GM08714 (cell line): Measurements from ENCODE around the gene FLOT1.
"Not testable (repeated sequence)": the region's sequence is repeated elsewhere in the genome, so short reads cannot be mapped to it uniquely, and the experiment has no call there.

Experiments used
- H3K4me3 ChIP-seq: fragments of 200-500 bp; sonication (Bioruptor generic); 2 replicates; pipeline ENCODE4 v1.5.1; 2014; ENCODE audit warnings: mild to moderate bottlenecking, low read length, inconsistent platforms
- ZNF274 ChIP-seq: IDR thresholded peaks from 2 replicates; pipeline ENCODE4 v1.6.1; 2012; ENCODE audit warnings: mild to moderate bottlenecking, low read depth, low read length

The FLOT1 gene

DNA sequence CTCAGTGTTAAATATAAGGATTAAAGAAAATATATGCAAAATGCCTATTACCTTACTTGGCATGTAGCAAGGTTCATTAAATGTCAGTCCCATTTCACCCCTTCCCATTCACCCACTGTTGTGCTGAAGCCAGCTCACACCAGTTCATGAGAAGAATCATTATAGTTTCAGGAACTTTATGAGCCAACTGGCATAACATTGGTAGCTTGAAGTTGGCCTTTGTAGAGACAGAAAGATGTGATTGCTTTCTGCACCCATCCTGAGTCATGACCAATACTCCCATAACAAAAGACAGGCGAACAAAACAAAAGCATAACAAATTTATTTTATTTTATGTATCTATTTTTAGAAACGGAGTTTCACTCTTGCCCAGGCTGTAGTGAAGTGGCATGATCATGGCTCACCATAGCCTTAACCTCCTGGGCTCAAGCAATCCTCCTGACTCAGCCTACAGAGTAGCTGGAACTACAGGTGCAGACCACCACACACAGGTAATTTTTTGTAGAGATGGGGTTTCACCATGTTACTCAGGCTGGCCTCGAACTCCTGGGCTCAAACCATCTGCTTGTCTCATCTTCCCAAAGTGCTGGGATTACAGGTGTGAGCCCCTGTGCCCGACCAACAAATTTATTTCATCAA is 19.4 kb upstream of the FLOT1 start:
- H3K4me3 ChIP-seq, result no peak overlapping the region
- no peak for TF ChIP-seq ZNF274

DNA sequence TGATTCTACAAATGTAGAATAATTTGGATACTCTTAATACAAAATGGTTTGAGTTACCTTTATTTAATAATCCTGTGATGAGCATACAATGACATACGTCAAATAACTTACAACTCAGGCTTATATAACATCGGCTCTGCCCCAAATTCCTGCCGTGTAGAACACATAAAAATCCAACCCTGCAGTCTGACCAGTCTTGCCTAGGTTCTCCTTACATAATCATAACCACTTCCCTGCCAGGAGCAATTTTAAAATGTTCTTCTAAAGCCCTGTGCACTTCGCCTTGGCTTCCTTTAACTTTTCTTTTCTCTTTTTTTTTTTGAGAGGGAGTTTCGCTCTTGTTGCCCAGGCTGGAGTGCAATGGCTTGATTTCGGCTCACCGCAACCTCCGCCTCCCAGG is 18.1 kb upstream of the FLOT1 start:
- H3K4me3 ChIP-seq, result no peak overlapping the region
- TF ChIP-seq ZNF274, result no peak

DNA sequence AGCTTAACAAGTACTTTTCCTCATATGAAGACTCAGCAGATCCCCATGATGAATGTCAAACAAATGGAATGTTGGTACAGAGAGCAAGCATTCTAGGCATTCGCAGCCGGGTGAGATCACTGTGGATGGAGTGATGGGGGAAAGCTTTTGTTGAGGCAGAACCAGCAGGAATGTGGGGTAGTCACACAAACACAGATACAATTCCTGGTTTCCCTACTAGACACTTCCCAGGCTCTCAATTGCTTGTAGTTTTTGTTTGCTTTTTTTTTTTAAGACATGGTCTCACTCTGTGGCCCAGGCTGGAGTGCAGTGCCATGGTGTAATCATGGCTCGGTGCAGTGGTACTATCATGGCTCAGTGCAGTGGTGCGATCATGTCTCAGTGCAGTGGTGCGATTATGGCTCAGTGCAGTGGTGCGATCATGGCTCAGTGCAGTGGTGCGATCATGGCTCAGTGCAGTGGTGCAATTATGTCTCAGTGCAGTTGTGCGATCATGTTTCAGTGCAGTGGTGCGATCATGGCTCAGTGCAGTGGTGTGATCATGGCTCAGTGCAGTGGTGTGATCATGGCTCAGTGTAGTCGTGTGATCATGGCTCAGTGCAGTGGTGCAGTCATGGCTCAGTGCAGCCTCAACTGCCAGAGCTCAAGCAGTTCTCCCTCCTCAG is 17.2 kb upstream of the FLOT1 start:
- TF ChIP-seq ZNF274, result no peak
- no peak overlapping the region for H3K4me3 ChIP-seq

DNA sequence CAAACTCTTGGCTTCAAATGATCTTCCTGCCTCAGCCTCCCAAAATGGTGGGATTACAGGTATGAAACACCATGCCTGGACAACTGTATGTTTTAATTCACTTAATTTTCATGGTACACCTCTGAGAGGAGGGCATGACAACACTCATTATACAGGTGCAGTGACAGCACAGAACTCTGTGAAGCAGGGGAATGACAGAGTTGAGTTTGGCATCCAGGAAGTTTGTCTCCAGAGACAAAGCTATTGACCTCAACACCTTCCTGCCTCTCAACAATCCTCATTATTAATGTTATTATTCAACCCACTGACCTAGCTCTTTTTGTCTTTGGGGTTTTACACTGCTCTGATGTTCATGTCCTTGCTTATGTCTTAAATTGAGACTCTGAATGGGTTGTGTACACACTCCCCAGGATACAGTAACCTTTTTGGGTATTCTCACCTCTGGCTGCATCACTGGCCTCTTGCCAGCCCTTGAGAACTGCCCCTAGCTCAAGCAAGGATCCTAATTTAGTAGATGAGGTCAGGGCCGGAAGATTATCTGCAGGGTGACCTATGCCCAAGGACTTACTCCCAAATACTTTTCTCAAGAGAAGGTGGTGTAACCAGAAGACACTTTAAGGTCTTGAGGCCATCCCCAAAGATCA is 14.9 kb upstream of the FLOT1 start:
- H3K4me3 ChIP-seq, result no peak overlapping the region
- no peak for TF ChIP-seq ZNF274

DNA sequence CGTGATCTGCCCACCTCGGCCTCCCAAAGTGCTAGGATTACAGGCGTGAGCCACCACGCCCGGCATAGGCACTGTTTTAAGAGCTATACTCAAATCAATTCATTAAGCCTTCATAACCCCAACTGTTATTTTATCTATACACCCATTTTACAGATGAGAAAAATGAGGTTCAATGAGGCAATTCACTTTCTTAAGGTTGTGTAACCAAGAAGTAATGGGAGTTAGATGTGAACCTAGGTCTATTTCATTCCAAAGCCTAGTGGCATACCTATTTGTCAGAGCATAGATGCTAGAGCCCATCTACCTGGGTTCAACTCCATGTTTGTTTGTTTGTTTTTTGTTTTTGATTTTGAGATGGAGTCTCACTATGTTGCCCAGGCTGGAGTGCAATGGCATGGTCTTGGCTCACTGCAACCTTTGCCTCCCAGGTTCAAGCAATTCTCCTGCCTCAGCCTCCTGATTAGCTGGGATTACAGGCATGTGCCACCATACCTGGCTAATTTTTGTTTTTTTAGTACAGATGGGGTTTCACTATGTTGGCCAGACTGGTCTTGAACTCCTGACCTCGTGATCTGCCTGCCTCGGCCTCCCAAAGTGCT is 14.0 kb upstream of the FLOT1 start:
- not testable (repeated sequence) for H3K4me3 ChIP-seq

DNA sequence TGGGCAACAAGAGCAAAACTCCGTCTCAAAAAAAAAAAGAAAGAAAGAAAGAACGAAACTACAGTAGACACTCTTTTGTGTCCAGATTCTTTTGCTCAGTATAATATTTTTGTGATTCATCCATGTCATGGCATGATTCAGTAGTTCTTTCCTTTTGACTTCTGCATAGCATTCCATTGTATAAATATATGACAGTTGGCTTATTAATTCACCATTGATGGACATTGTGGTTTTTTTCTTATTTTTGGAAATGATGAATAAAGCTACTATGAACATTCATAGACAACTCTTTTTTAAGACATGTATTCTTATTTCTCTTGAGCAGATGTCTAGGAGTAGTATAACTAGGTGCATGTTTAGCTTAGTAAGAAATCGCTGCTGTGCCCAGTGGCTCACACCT is 12.1 kb upstream of the FLOT1 start:
- H3K4me3 ChIP-seq, result no peak overlapping the region

DNA sequence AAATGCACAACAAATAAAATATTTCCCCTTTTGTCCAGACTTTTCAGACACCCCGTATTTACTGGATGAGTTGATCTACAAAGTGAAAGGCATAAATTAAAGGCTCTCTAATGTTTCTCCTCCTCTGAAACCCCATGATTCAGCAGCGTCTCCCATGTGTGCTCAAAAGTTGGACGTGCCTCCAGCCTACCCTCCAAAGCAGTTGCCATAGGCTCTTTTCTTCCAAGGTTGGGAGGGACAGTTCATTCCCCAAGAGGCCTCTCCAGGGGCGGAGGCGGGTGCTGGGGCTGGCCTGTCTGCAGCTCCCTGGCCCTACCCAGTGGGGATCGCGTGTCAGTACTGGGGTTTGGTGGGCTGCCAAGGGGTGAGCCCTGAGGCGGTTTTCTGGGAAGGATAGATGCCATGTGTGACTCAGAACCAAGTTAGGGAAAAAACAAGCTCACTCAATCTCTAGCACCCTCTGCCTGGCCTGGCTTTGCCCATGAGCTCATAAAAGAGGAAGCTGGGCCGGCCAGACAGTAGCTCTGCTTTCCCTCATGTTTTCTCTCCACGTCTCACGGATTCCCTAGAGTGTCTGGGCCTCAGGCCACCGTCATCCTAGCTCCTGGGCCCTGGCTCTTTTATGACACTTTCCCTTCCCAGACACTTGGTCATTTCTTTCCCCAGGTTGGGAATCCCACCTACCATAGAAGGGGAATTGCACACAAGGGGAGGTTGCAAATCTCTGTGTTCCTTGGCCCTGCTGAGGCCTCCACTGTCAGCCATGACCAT is 9.9 kb upstream of the FLOT1 start:
- no peak for TF ChIP-seq ZNF274

More for the DNA sequence above, 12.1 kb upstream of the FLOT1 start:
- TF ChIP-seq ZNF274, result no peak

DNA sequence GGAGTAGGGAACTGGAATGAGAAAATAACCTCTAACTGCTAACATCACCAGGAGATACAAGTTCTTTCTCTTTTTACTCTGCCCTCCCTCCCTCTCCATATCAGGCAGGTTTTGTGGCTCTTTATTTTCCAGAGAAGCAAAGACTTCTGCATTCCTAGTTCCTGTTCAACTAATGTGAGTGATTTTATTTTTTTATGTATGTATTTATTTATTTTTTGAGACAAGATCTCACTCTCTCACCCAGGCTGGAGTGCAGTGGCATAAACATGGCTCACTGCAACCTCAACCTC is 7.8 kb upstream of the FLOT1 start:
- no peak overlapping the region for H3K4me3 ChIP-seq
- TF ChIP-seq ZNF274, result no peak

More for the DNA sequence above, 9.9 kb upstream of the FLOT1 start:
- H3K4me3 ChIP-seq, result no peak overlapping the region

DNA sequence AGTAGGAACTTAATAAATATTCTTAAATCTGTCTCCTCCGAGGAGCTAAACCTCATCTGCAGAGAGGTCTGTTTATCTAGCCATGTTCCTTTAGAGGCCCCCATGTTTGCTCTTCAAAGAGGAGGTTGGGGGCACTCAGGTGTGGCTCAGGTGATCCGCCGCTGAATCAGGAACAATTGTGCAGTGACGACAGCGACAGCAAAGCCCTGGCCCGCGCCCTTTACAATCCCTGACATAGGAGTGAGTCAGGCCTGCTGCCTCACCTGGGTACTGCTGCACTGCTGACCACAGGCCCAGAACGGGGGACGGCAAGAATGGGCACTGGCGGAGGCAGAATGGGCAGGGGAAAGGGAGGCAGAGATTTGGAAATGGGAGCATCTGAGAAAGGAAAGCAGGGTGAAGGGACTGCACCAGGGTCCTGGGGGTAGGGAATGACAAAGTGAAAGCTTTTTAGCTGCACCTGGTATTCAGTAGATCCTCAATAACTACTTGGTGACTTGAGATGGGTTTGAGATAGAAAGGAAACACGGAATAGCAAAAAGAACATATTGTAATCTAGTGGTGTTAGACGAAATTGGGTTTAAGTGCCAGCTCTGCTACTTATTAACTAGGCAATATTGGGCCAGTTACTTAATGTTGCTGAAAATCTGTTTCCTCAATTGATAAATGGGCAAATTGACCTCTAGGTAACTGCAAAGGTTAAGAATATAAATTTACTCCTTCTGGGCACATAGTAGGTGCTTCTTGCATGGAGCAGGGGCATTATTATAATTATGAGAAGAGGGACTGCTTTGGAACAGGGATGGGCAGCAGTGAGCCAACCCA is 7.3 kb upstream of the FLOT1 start:
- no peak for TF ChIP-seq ZNF274

DNA sequence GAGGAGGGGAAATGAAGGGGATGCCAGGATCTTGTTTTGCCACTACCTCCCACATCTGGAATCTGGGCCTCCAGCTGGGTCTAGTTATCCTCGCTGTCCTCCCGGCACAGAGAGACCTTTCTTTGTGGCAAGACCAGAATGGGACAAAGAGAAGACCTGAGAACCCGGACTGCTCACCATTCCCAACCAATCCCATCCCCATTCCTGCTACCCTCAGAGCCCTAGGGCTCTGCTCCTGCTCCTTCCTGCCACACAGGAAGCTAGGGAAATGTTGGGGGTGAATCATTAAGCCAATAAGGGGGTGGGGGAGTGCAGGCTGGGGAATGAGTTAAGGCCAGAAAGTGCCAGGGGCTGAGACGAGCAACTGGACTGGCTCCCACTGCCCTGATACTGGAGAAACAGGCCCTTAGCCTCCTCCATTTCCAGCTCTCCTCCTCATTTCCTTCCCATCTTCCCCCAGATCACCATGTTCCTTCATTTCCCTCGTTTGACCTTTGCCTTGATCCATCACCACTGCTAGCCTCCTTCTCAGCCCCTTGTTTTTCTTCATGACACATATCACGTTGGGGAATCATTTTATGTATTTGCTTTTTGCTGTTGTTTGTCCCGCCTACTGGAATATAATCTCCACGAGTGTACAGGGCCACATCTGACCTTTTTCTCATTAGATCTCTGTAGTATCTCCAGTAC is 6.5 kb upstream of the FLOT1 start:
- H3K4me3 ChIP-seq, result no peak overlapping the region
- no peak for TF ChIP-seq ZNF274

More for the DNA sequence above, 7.3 kb upstream of the FLOT1 start:
- H3K4me3 ChIP-seq, result no peak overlapping the region

DNA sequence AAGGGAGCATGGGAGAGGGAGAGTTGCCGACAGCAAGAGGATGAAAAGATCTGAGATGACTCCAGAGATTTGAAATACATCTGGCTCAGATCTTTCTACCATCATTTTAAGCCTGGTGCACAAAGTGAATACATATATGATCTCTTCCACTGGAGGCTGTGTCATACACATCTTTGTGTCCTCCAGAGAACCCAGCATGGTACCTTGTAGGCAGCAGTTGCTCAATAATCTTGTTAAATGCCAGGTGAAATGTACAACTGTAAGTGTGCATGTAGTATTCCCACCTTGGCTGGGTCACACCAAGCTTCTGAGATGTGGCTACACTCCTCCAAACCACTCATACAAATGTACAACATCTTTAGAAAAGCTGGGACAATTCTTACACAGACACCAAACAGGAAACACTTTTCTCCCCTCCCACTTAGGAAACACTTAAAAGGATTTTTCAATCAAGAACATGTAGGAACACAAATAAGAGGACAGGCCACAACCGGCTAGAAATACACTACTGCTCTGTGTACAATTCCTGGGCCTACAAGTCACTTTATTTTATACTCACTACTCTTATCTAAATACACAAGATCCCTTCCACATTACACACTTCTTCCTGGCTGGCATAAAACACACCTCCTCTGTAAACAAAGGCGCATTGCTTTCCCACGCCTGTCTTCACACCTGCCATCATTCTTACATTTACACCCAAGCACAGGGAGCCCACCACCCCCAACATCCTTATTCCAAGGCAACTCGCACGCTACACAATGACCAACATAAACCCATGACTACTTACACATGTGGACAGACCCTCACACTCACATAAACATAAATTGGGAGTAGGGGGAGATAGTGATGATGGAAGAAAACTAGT is 5.6 kb upstream of the FLOT1 start:
- H3K4me3 ChIP-seq, result no peak overlapping the region
- TF ChIP-seq ZNF274, result no peak

DNA sequence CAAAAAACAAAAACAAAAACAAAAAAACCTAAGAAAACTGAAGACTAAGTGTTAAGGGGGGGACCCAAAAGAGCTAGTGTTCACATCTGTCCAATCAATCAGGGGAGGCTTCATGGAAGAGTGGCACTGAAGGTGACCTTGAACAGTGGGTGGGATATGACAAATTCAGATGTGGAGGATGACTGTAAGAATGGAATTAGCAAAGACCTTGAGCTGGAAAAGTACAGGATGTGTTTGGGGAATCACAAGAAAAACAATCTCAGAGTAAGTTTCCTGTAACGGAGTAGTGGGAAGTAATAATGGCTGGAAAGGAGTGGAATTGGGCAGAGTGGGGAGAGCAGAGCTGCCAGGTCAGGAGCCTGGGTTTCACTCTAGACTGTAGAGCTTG is 4.8 kb upstream of the FLOT1 start:
- H3K4me3 ChIP-seq, result no peak overlapping the region
- no peak for TF ChIP-seq ZNF274
